GM18861 (cell line): ENCODE results near the gene ZBTB25.

Experiments used
- ATAC-seq: cut with Tn5 transposase; IDR thresholded peaks from one replicate; pipeline ENCODE4 v1.9.1; 2021; ENCODE audit not compliant: unreplicated experiment

ZBTB25 gene

DNA sequence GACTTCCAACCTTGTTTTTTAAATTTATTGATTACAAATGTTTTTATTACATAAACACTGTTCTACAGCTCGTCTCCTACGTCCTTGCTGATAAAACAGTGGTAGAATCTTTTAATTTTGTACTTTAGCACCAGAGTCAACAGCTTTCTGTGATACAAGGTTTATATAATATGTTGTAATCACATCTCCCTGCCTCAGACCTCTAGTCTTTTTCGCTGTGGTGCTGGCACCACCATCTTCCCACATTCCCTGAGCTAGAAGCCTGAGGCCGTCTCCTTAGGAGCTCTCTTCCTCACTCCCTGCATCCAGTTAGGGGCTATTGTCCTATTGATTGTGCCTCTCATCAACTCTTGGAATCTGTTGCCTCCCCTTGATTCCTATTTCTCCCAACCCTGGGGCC, 98.3 kb downstream of the ZBTB25 start:
- no peak for ATAC-seq

GRCh38 chr14:64401949-64402348, 101.7 kb downstream of the ZBTB25 start:
- ATAC-seq, result no peak

- no peak for ATAC-seq
These were observed 102.7 kb downstream of the ZBTB25 start for GRCh38 chr14:64400829-64401459.
